HG03378 (cell line): ENCODE data around the gene UPP2.

ENCODE experiments used
- ATAC-seq: cut with Tn5 transposase; IDR thresholded peaks from one replicate; pipeline ENCODE4 v1.9.1; 2021; ENCODE audit warnings: mild to moderate bottlenecking, moderate library complexity; ENCODE audit not compliant: unreplicated experiment

UPP2 gene

GRCh38 chr2:158101384-158101926, at the start of gene UPP2:
Gene UPP2, plus strand, starts transcription at chr2:158101876. Its CDS starts 188 bp downstream, at chr2:158102064.
- no peak for ATAC-seq

GRCh38 chr2:158052761-158053160, 48.9 kb upstream of the UPP2 start:
- ATAC-seq: no peak

GRCh38 chr2:158056875-158057274, 44.8 kb upstream of the UPP2 start:
- ATAC-seq: no peak

GRCh38 chr2:158060160-158060834, 41.4 kb upstream of the UPP2 start:
- ATAC-seq: no peak

GRCh38 chr2:158060835-158061435, 40.7 kb upstream of the UPP2 start:
- no peak for ATAC-seq

GRCh38 chr2:158061763-158062162, 39.9 kb upstream of the UPP2 start:
- ATAC-seq: no peak

- no peak for ATAC-seq
Observed at GRCh38 chr2:158066046-158066713, 35.5 kb upstream of the UPP2 start.

GRCh38 chr2:158071018-158071417, 30.7 kb upstream of the UPP2 start:
- no peak for ATAC-seq

- ATAC-seq: no peak
Observed at GRCh38 chr2:158072361-158072760, 29.3 kb upstream of the UPP2 start.

- no peak for ATAC-seq
Observed at GRCh38 chr2:158079672-158080071, 22.0 kb upstream of the UPP2 start.

- ATAC-seq: no peak
Observed at GRCh38 chr2:158088093-158088492, 13.6 kb upstream of the UPP2 start.

- no peak for ATAC-seq
Observed at GRCh38 chr2:158089322-158089721, 12.4 kb upstream of the UPP2 start.

GRCh38 chr2:158091647-158092046, 10.0 kb upstream of the UPP2 start:
- ATAC-seq: no peak

GRCh38 chr2:158094487-158095092, 7.1 kb upstream of the UPP2 start:
- ATAC-seq: no peak

GRCh38 chr2:158095269-158095668, 6.4 kb upstream of the UPP2 start:
- no peak for ATAC-seq

GRCh38 chr2:158095912-158096311, 5.8 kb upstream of the UPP2 start:
- no peak for ATAC-seq

- ATAC-seq: no peak
Observed at GRCh38 chr2:158097481-158097880, 4.2 kb upstream of the UPP2 start.

- ATAC-seq: no peak
Observed at GRCh38 chr2:158098178-158098577, 3.5 kb upstream of the UPP2 start.

- ATAC-seq: no peak
Observed at GRCh38 chr2:158099716-158100115, 2.0 kb upstream of the UPP2 start.

- ATAC-seq: no peak
Observed at GRCh38 chr2:158100411-158100810, 1.3 kb upstream of the UPP2 start.

- ATAC-seq: no peak
Observed at GRCh38 chr2:158102446-158102845, 770 bp downstream of the UPP2 start.
